ENCODE data around the gene TBC1D19.
A peak's percentile ranks its signal among the peaks of the same experiment; 100 is the strongest.

Gene TBC1D19

GRCh38 chr4:26758899-26759298, 175.0 kb downstream of the TBC1D19 start:
- no peak for ATAC-seq
- TF ChIP-seq ZFP3 (CRISPR knock-in tag; IDR thresholded peaks at IDR 0.05): peak; percentile 73
- no peak for TF ChIP-seq TSHZ2 (CRISPR knock-in tag; IDR thresholded peaks at IDR 0.05)

GRCh38 chr4:26762650-26763049, 178.8 kb downstream of the TBC1D19 start:
- ATAC-seq: no peak
- TF ChIP-seq ZNF70 (CRISPR knock-in tag; IDR thresholded peaks at IDR 0.05) (no peak), ZNF565 (CRISPR knock-in tag; conservative IDR thresholded peaks at IDR 0.05; ENCODE audit: low read depth) (no peak), PPARA (CRISPR knock-in tag; IDR thresholded peaks at IDR 0.05; ENCODE audit: borderline replicate concordance) (no peak), BACH2 (CRISPR knock-in tag; IDR thresholded peaks at IDR 0.05; ENCODE audit: borderline replicate concordance) (no peak), ZC3H10 (CRISPR knock-in tag; IDR thresholded peaks at IDR 0.05) (no peak), ZFP3 (CRISPR knock-in tag; IDR thresholded peaks at IDR 0.05) (no peak)

GRCh38 chr4:26763063-26763462, 179.2 kb downstream of the TBC1D19 start:
- no peak for ATAC-seq
- TF ChIP-seq CREB5 (CRISPR knock-in tag; IDR thresholded peaks at IDR 0.05; ENCODE audit: low read depth) (no peak), OSR1 (CRISPR knock-in tag; IDR thresholded peaks at IDR 0.05) (no peak), RARB (CRISPR knock-in tag; IDR thresholded peaks at IDR 0.05) (no peak), ZFP3 (CRISPR knock-in tag; IDR thresholded peaks at IDR 0.05) (no peak), ZNF70 (CRISPR knock-in tag; IDR thresholded peaks at IDR 0.05) (no peak), ZFP30 (CRISPR knock-in tag; IDR thresholded peaks at IDR 0.05) (no peak), ISL1 (CRISPR knock-in tag; IDR thresholded peaks at IDR 0.05) (no peak), TCF4 (CRISPR knock-in tag; IDR thresholded peaks at IDR 0.05; ENCODE audit: borderline replicate concordance) (no peak)

- TF ChIP-seq ZNF70 (CRISPR knock-in tag; IDR thresholded peaks at IDR 0.05) (no peak), RARB (CRISPR knock-in tag; IDR thresholded peaks at IDR 0.05) (no peak)
- ATAC-seq: no peak
Observed at GRCh38 chr4:26763648-26764047, 179.8 kb downstream of the TBC1D19 start.

GRCh38 chr4:26764231-26764630, 180.3 kb downstream of the TBC1D19 start:
- ATAC-seq: no peak
- TF ChIP-seq CSRNP3 (CRISPR knock-in tag; IDR thresholded peaks at IDR 0.05) (no peak), CREB5 (CRISPR knock-in tag; IDR thresholded peaks at IDR 0.05; ENCODE audit: low read depth) (no peak), TOX (CRISPR knock-in tag; IDR thresholded peaks at IDR 0.05; ENCODE audit: borderline replicate concordance) (no peak), GLIS3 (CRISPR knock-in tag; IDR thresholded peaks at IDR 0.05) (no peak), ISL1 (CRISPR knock-in tag; IDR thresholded peaks at IDR 0.05) (no peak), ZNF565 (CRISPR knock-in tag; conservative IDR thresholded peaks at IDR 0.05; ENCODE audit: low read depth) (no peak)

- ATAC-seq: no peak
- TF ChIP-seq ISL1 (CRISPR knock-in tag; IDR thresholded peaks at IDR 0.05) (no peak), SNAI2 (CRISPR knock-in tag; IDR thresholded peaks at IDR 0.05) (no peak), TCF4 (CRISPR knock-in tag; IDR thresholded peaks at IDR 0.05; ENCODE audit: borderline replicate concordance) (no peak)
Observed at GRCh38 chr4:26765515-26765914, 181.6 kb downstream of the TBC1D19 start.
